AG04449 (cell line): ENCODE results near the gene RNF103.

Experiments used
- CTCF ChIA-PET: fragments of 350-600 bp; formaldehyde crosslinking; extraction: SDS; loops from one replicate; lab custom pipeline; 2021; ENCODE audit warnings: antibody characterized with exemption; lab: Yijun Ruan, JAX
- POLR2A ChIA-PET: fragments of 400-600, 350-600 bp; formaldehyde crosslinking; extraction: SDS; loops from one replicate; lab custom pipeline; 2020; ENCODE audit warnings: antibody characterized with exemption, inconsistent platforms; lab: Yijun Ruan, JAX
- DNase-seq: peaks from one replicate; pipeline ENCODE4 v3.0.0-alpha.2; 2010; ENCODE audit warnings: low read depth, low spot score
- H3K4me3 ChIP-seq: 2 replicates; pipeline ENCODE4 v1.5.1; 2011; ENCODE audit warnings: low read depth, mild to moderate bottlenecking, control low read depth, low read length
- CTCF ChIP-seq: IDR thresholded peaks from one replicate; pipeline ENCODE4 v1.5.1; 2011; ENCODE audit warnings: mild to moderate bottlenecking, moderate library complexity, low read length, control low read depth, inconsistent platforms; ENCODE audit not compliant: insufficient read depth; ENCODE audit errors: missing control alignments

Gene RNF103

GRCh38 chr2:86638712-86639111, 15.0 kb upstream of the RNF103 start:
- ChIA-PET POLR2A (no interaction called here), CTCF (no interaction called here)
- H3K4me3 ChIP-seq, result no peak overlapping the region
- DNase-seq, result no peak
- no peak for TF ChIP-seq CTCF

GRCh38 chr2:86636842-86637241, 13.2 kb upstream of the RNF103 start:
- DNase-seq, result no peak
- no peak for TF ChIP-seq CTCF
- ChIA-PET POLR2A (no interaction called here), CTCF (no interaction called here)
- no peak overlapping the region for H3K4me3 ChIP-seq

- CTCF ChIA-PET, result no interaction called here
- no peak for DNase-seq
- H3K4me3 ChIP-seq, result no peak overlapping the region
- TF ChIP-seq CTCF, result no peak
- POLR2A ChIA-PET, result no interaction called here
These were observed 10.7 kb upstream of the RNF103 start for GRCh38 chr2:86634352-86634751.

GRCh38 chr2:86633155-86633651, 9.5 kb upstream of the RNF103 start:
- no peak for TF ChIP-seq CTCF
- CTCF ChIA-PET, result no interaction called here
- no peak for DNase-seq
- H3K4me3 ChIP-seq, result no peak overlapping the region
- POLR2A ChIA-PET, result no interaction called here

- ChIA-PET POLR2A (no interaction called here), CTCF (no interaction called here)
- H3K4me3 ChIP-seq, result no peak overlapping the region
- no peak for DNase-seq
- TF ChIP-seq CTCF, result no peak
These were observed 9.0 kb upstream of the RNF103 start for GRCh38 chr2:86632672-86633071.

- ChIA-PET POLR2A (no interaction called here), CTCF (no interaction called here)
- DNase-seq, result no peak
These were observed 8.3 kb upstream of the RNF103 start for GRCh38 chr2:86631846-86632485.

More at GRCh38 chr2:86631846-86632485, 8.3 kb upstream of the RNF103 start:
- H3K4me3 ChIP-seq, result no peak overlapping the region
- TF ChIP-seq CTCF, result no peak
